ENCODE measurements around the gene EPHA6.

DNA sequence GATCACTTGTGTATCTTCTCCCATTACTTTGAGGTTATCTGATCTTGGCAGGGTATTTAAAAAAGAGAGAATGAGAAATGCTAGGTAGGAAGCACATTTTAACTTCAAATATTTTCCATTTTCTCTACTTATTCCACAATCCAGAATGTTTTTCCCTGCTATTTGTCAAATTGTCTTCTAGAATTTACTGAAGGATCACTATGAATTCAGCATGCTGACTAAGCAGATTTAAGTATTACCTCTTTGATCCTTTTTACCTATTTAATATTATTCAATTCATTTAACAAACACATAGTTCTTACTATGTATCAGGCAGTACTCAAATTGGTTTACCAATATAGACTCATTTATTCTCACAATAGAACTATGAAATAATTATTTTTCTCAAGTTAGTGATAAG, 486.7 kb downstream of the EPHA6 start:
- TF ChIP-seq CTCF (conservative IDR thresholded peaks at IDR 0.05) (no peak), EZH2 (IDR thresholded peaks at IDR 0.05; ENCODE audit: low read depth) (no peak)
